Right atrium auricular region (tissue), 2 donors: Measurements from ENCODE around the gene SLC7A6OS. TPM values are rescaled to one million over a fixed set of nuclear protein-coding genes. Genes with fewer than 3 reads are reported as not detected.
A peak's percentile ranks its signal among the peaks of the same experiment; 100 is the strongest.

Source experiments
- DNase-seq: peaks from one replicate; pipeline ENCODE4 v3.0.0-alpha.2; 2019; ENCODE audit warnings: low spot score
- H3K27ac ChIP-seq, 2 donors: fragments of 200-600 bp; sonication (generic); 1 replicate in 1 of 2; 2 replicates in 1 of 2; pipeline ENCODE4 v1.5.1; 2016 to 2019
- H3K27me3 ChIP-seq, 2 donors: fragments of 200-600 bp; sonication (generic); one replicate each; pipeline versions ENCODE4 v1.5.1 to v1.6.0; 2017 to 2019
- H3K36me3 ChIP-seq: fragments of 200-600 bp; sonication (generic); one replicate; pipeline ENCODE4 v1.5.1; 2016
- H3K4me1 ChIP-seq, 2 donors: fragments of 200-600 bp; sonication (generic); one replicate each; pipeline versions ENCODE4 v1.5.1 to v1.6.0; 2017 to 2019
- H3K4me3 ChIP-seq, 2 donors: fragments of 200-600 bp; sonication (generic); 1 replicate in 1 of 2; 2 replicates in 1 of 2; pipeline ENCODE4 v1.5.1; 2017 to 2019; ENCODE audit warnings: mild to moderate bottlenecking in 1 of 2, moderate library complexity in 1 of 2
- H3K9me3 ChIP-seq, 2 donors: fragments of 200-600 bp; sonication (generic); one replicate each; pipeline ENCODE4 v1.5.1; 2019
- total RNA-seq, 2 donors: library from RNA; depleted of rRNA; stranded (reverse); fragments of >200 nt; gene quantifications; one replicate each; pipeline ENCODE4 v1.1.0, GENCODE V29; 2016
- TF ChIP-seq, protein P1 (sequence below), 2 donors: fragments of 200-600 bp; sonication (generic); IDR thresholded peaks; one replicate each; pipeline ENCODE4 v1.5.1; 2019; ENCODE audit warnings: antibody characterized with exemption in 2 of 2

SLC7A6OS gene
- total RNA-seq, 2 donors from 2014 or later = 6.8 to 8.6 TPM

DNA sequence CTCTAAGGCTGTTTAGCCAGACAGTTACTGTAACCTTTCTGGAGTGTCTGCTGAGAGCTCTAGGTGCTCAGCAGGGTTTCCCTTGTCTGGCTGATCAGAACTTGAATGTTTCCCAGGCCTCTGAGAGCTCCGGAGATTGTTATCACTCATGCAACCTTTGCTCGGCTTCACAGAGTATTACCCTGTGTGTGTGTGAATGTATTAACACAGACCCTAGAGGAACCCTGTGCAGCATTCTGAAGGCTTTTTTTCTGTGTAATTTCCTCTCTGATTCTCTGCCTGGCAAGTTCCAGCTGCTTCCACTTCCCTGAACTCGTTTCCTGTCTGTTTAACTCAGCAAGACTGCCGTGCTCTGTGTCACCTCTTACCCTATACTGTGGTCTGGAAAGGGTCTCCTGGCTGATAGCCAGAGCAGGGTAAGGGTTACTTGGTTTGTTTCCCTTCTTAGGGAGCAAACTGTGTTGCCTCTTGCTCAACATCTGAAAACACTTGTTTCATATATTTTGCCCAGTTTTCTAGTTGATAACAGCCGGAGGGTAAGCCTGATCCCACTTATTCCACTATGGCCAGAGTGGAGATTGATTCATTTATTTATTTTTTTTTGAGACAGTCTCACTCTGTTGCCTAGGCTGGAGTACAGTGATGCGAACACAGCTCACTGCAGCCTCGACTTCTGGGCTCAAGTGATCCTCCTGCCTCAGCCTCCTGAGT is 21.8 kb upstream of the SLC7A6OS start:
- Histone ChIP-seq H3K36me3 (peaks cover 4% of the 10 kb centered on the region), H3K4me1 (peaks cover 0 to 7% of the 10 kb centered on the region in 2 donors)

DNA sequence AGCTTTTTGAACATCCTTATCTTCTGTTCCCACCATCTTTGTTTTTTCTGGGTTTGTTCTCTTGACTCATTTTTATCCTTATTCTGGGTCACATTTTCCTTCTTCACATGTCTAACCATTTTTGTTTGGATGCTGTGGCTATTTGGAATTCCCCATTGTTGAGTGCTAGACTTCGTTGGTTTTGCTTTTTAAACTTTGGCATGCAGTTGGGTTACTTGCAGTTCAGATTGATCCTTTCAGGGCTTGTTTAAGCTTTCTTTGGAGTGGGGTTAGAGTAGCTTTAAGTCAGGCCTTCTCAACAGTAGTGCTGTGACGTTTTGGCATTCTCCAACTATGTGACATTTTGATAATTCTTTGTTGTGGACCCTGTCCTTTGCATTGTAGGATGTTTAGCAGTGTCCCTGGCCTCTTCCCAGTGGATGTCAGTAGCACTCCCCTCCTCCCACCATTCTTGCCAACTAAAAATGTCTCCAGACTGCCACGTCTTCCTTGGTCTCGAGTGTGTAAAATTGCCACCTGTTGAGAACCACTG is 21.2 kb upstream of the SLC7A6OS start:
- Histone ChIP-seq H3K27ac (peak overlapping the region in 1 of 2 donors; percentile 22), H3K9me3 (no peaks in the 10 kb centered on the region), H3K4me3 (no peak overlapping the region), H3K27me3 (no peaks in the 10 kb centered on the region), H3K4me1 (peaks cover 0 to 7% of the 10 kb centered on the region in 2 donors), H3K36me3 (no peaks in the 10 kb centered on the region)
- no peak for DNase-seq
- TF ChIP-seq, protein P1, sequence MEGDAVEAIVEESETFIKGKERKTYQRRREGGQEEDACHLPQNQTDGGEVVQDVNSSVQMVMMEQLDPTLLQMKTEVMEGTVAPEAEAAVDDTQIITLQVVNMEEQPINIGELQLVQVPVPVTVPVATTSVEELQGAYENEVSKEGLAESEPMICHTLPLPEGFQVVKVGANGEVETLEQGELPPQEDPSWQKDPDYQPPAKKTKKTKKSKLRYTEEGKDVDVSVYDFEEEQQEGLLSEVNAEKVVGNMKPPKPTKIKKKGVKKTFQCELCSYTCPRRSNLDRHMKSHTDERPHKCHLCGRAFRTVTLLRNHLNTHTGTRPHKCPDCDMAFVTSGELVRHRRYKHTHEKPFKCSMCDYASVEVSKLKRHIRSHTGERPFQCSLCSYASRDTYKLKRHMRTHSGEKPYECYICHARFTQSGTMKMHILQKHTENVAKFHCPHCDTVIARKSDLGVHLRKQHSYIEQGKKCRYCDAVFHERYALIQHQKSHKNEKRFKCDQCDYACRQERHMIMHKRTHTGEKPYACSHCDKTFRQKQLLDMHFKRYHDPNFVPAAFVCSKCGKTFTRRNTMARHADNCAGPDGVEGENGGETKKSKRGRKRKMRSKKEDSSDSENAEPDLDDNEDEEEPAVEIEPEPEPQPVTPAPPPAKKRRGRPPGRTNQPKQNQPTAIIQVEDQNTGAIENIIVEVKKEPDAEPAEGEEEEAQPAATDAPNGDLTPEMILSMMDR (IDR thresholded peaks at IDR 0.05) = no peak

More for the DNA sequence above, 21.8 kb upstream of the SLC7A6OS start:
- Histone ChIP-seq H3K9me3 (no peaks in the 10 kb centered on the region), H3K27ac (peak overlapping the region in 1 of 2 donors; percentile 22), H3K27me3 (no peaks in the 10 kb centered on the region), H3K4me3 (no peak overlapping the region)
- DNase-seq = no peak
- TF ChIP-seq, protein P1 (IDR thresholded peaks at IDR 0.05) = no peak

DNA sequence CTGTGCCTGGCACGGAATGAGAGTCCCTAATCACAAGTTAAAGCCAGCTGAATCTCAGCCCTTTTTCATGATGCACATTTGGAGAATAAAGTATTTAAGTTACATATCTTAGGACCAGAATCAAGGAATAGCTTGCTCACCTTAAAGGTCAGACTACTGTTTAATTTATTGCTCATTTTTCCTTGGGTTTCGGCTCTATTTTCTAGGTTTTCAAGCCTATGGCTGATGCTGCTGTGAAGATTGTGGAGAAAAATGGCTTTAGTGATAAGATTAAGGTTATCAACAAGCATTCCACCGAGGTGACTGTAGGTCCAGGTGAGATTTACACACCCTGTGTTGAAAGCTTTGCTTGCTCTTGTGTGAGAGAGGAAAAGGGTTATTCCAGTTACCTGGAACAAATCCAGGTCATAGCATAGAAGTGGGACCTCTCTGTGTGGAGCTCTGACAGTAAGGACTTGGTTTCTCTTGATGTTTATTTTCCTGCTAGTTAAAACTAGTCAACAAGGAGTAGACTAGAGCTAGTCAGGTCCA is 18.2 kb upstream of the SLC7A6OS start:
- H3K27ac ChIP-seq = no peak overlapping the region
- H3K4me1 ChIP-seq = peaks cover 0 to 7% of the 10 kb centered on the region in 2 donors
- peaks cover 25% of the 10 kb centered on the region for H3K36me3 ChIP-seq
- DNase-seq = no peak
- no peak overlapping the region for H3K4me3 ChIP-seq
- H3K9me3 ChIP-seq = no peaks in the 10 kb centered on the region
- TF ChIP-seq, protein P1 (IDR thresholded peaks at IDR 0.05) = peak in 1 of 2 donors; percentile 13
- H3K27me3 ChIP-seq = no peaks in the 10 kb centered on the region

DNA sequence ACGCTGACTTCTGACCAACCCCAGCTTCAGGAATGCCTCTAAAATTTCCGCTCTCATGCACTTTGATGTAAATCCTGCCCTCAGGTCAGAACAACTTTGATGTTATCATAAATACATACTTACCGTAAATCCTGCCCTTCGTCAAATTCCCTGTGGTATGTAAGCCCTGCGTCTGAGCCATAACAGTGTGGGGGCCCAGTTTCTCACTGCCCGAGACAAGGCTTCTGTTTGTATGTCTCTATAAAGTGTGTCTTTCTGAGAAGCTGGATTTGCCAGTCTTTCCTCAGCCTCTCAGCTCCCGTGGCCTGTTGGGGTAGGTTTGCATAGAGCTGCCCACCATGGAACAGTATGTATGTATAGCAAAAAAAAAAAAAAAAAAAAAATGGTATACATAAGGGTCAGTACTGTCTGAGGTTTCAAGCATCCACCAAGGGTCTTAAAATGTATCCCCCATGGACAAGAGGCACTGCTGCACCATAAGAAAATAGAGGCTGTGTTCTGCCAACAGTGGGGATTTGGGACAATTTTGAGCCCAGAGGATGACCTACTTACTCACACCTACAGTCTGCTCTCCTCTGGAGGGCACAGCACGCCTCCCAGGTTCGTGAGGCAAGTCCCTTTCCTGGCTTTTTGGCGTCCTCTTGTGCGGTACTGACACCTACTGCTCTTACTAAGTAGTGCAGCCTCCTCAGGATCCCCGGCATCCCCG is 17.6 kb upstream of the SLC7A6OS start:
- DNase-seq = peak; percentile 85
- H3K9me3 ChIP-seq = no peaks in the 10 kb centered on the region
- no peak overlapping the region for H3K27ac ChIP-seq
- H3K27me3 ChIP-seq = no peaks in the 10 kb centered on the region
- no peak overlapping the region for H3K4me3 ChIP-seq
- peaks cover 25% of the 10 kb centered on the region for H3K36me3 ChIP-seq
- TF ChIP-seq, protein P1 (IDR thresholded peaks at IDR 0.05) = peak; percentile 85 to 96
- H3K4me1 ChIP-seq = peaks cover 0 to 7% of the 10 kb centered on the region in 2 donors

DNA sequence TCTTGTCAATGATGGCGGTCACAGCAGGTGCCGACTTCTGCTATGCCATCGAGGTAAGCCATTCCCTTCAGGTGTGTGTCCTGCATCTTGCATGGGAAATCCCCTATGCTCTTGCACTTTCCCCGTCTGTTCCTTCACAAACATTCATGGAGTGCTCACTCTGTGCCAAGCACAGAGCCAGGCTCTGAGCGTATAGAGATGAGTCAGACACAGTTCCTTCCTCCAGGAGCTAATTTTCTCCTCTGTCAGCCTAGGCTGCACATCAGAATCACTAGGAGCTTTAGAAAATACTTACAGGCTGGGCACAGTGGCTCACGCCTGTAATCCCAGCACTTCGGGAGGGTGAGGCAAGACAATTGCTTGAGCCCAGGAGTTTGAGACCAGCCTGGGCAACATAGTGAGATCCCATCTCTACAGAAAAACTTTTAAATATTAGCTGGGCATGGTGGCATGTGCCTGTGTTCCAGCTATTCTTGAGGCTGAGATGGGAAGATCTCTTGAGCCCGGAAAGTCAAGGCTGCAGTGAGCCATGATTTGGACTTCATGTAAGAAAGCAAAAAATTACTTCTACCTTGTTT is 14.1 kb upstream of the SLC7A6OS start:
- no peaks in the 10 kb centered on the region for H3K9me3 ChIP-seq
- no peaks in the 10 kb centered on the region for H3K4me1 ChIP-seq
- no peak for DNase-seq
- no peak overlapping the region for H3K27ac ChIP-seq
- no peak overlapping the region for H3K4me3 ChIP-seq
- TF ChIP-seq, protein P1 (IDR thresholded peaks at IDR 0.05) = no peak
- H3K36me3 ChIP-seq = peaks cover 32% of the 10 kb centered on the region
- no peaks in the 10 kb centered on the region for H3K27me3 ChIP-seq
